ENCODE data around the gene USP2. TPM values are rescaled to one million over a fixed set of nuclear protein-coding genes. Genes with fewer than 3 reads are reported as not detected.

Gene USP2
- total RNA-seq, 4 donors from 2014 or later = 2.5 to 61.8 (median 32.2) TPM

DNA sequence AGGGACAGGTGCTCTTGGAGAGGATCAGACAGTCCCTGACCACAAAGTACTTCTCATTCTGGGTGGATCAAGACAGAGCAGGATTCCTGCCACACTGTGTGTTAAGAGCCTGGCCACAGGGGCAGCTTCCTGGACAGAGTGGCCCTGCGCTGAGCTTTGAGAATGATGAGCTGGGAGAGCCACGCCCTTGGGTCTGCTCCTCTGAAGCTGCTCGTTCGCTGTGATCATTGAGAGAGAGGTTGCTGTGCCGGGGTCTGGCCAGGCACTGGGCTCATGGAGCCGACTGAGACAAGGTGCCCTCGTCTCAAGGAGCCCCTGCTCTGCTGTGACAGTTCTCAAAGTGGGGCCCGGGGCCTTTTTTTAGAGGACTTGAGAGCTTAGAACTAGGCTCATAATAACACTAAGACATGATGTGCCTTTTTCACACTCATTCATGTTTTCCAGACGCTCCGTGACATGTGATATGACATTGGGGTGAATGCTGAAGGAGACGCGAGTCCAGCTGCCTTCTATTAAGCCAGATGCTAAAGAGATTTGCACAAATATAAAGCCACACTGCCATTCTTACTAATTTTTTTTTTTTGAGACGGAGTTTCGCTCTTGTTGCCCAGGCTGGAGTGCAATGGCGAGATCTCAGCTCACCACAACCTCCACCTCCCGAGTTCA is 33.4 kb downstream of the USP2 start:
- DNase-seq = no peak
- H3K27me3 ChIP-seq = no peaks in the 10 kb centered on the region
- peaks cover 0 to 4% (median 0%) of the 10 kb centered on the region in 4 donors for H3K4me1 ChIP-seq
- H3K27ac ChIP-seq = no peak overlapping the region
- H3K4me3 ChIP-seq = no peak overlapping the region
- TF ChIP-seq, protein P1, sequence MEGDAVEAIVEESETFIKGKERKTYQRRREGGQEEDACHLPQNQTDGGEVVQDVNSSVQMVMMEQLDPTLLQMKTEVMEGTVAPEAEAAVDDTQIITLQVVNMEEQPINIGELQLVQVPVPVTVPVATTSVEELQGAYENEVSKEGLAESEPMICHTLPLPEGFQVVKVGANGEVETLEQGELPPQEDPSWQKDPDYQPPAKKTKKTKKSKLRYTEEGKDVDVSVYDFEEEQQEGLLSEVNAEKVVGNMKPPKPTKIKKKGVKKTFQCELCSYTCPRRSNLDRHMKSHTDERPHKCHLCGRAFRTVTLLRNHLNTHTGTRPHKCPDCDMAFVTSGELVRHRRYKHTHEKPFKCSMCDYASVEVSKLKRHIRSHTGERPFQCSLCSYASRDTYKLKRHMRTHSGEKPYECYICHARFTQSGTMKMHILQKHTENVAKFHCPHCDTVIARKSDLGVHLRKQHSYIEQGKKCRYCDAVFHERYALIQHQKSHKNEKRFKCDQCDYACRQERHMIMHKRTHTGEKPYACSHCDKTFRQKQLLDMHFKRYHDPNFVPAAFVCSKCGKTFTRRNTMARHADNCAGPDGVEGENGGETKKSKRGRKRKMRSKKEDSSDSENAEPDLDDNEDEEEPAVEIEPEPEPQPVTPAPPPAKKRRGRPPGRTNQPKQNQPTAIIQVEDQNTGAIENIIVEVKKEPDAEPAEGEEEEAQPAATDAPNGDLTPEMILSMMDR (IDR thresholded peaks at IDR 0.05) = no peak
- TF ChIP-seq POLR2A (IDR thresholded peaks at IDR 0.05) = no peak
- no peaks in the 10 kb centered on the region for H3K9me3 ChIP-seq
- H3K36me3 ChIP-seq = no peaks in the 10 kb centered on the region

DNA sequence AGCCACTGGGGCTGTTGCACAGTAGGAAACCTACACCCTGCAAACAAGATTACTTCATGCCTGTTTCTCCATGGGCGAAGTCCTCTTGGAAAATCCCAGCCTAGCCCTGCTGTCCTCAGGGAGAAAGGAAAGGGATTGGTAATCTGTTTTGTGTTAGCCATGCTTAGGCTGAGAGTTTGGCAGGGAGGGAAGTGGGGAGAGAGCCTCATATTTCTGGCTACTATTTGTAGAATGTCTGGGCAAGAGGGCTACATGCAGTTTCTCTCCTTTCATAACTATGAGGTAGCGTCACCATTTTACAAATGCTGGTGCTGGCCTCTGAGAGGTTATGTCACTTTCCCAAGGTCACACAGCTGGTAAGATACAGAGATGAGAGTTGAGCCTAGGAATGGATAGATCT is 34.2 kb downstream of the USP2 start:
- no peak for TF ChIP-seq POLR2A (IDR thresholded peaks at IDR 0.05)
- TF ChIP-seq, protein P1 (IDR thresholded peaks at IDR 0.05) = no peak
- Histone ChIP-seq H3K27me3 (no peaks in the 10 kb centered on the region), H3K4me1 (no peaks in the 10 kb centered on the region), H3K4me3 (no peak overlapping the region), H3K36me3 (no peaks in the 10 kb centered on the region), H3K27ac (no peak overlapping the region), H3K9me3 (no peaks in the 10 kb centered on the region)
- no peak for DNase-seq

DNA sequence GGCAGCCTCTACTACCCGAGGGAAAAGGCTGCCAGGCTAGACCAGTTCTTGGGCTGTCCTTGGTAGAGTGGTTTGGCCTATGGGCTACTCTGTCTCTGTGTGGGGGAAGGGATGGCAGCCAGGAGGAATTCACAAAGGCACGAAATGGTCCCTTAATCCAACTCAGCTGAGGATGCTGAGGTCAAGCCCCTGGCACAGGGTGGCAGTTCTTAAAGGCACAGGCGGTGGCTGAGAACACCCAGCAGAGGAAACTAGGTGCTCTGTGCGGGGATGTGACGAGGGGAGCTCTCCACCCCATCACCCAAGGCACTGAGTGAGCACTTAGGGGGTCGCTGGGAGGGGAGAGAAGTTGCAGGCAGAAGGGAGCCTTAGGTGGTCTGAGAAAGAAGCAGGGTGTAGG is 34.9 kb downstream of the USP2 start, which contains the start of gene MFRP:
Gene MFRP (minus strand): TSS at position 101 of the 400 bp plus-strand sequence. CDS start 192 bp downstream, outside the sequence.
- no peaks in the 10 kb centered on the region for H3K36me3 ChIP-seq
- no peaks in the 10 kb centered on the region for H3K27me3 ChIP-seq
- no peaks in the 10 kb centered on the region for H3K9me3 ChIP-seq
- peaks cover 0 to 2% (median 0%) of the 10 kb centered on the region in 4 donors for H3K4me1 ChIP-seq
- no peak for DNase-seq
- no peak within 1 kb of the TSS for H3K27ac ChIP-seq
- no peak within 1 kb of the TSS for H3K4me3 ChIP-seq
- TF ChIP-seq, protein P1 (IDR thresholded peaks at IDR 0.05) = no peak

DNA sequence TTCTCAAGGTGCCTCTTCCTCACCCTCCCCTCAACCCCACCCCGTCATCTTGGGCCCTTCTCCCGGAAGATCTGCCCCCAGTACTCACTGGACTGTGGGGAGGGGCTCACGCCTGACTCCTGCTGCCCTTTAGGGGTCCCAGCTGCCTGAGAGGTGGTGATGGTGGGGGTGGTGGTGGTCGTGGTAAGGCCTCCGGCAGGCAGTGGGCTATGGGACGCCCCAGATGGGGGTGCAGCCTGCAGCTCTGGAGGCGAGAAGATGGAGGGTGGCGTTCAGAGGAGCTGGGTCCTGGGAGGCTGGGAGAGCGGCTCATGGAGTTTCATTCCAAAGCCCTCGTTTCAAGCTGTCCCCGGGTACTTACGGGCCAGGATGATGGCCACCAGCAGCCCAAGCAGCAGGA is 35.8 kb downstream of the USP2 start:
- Histone ChIP-seq H3K4me1 (peaks cover 2 to 11% (median 5%) of the 10 kb centered on the region in 4 donors), H3K36me3 (no peaks in the 10 kb centered on the region), H3K27ac (no peak overlapping the region), H3K9me3 (no peaks in the 10 kb centered on the region), H3K4me3 (no peak overlapping the region), H3K27me3 (peaks cover 0 to 5% of the 10 kb centered on the region in 2 donors)
- DNase-seq = no peak
- TF ChIP-seq, protein P1 (IDR thresholded peaks at IDR 0.05) = no peak
- TF ChIP-seq POLR2A (IDR thresholded peaks at IDR 0.05) = no peak

DNA sequence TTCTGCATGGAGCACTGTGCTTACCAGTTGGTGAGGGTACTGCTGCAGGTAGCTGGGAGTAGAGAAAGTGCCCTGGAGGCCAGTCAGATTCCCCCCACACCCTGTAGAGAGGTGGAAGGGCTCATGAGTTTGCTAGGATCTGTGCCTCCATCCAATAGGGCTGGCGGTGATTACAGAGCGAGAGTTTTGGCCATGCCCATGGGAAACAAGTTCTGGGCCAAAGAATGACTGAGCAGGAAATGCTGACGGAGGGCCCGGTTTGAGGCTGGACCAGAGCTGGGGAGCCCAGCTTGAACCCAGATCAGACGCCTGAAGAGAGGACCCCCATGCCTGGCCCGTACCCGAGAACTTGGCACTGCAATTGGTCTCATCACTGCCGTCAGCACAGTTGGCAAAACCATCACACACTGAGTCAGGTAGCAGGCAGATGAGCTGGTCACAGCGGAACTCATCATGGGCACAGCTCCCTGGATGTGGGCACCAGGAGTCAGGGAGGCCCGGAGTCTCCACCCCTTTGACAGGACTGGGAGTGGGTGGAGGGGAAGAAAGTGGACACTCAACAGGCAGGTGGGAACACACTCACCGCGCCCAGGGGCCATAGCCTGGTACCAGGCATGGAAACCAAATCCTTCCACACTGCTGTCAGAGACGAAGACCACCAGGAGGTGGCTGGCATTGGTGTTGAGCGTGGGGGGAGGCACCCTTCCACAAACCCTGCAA is 37.0 kb downstream of the USP2 start:
- no peak for DNase-seq
- Histone ChIP-seq H3K27ac (no peak overlapping the region), H3K9me3 (no peaks in the 10 kb centered on the region), H3K4me1 (peaks cover 3 to 23% (median 14%) of the 10 kb centered on the region in 4 donors), H3K36me3 (no peaks in the 10 kb centered on the region), H3K4me3 (no peak overlapping the region), H3K27me3 (peaks cover 0 to 5% of the 10 kb centered on the region in 2 donors)
- no peak for TF ChIP-seq POLR2A (IDR thresholded peaks at IDR 0.05)
- TF ChIP-seq, protein P1 (IDR thresholded peaks at IDR 0.05) = no peak
